GM12872 (cell line): ENCODE data around the gene SLC16A5.

Experiments
- TF ChIP-seq, protein P1 (sequence below): IDR thresholded peaks from 3 replicates; pipeline ENCODE4 v1.5.1; 2011; ENCODE audit warnings: low read depth, mild to moderate bottlenecking, low read length, moderate library complexity; ENCODE audit not compliant: insufficient read depth

Gene SLC16A5

DNA sequence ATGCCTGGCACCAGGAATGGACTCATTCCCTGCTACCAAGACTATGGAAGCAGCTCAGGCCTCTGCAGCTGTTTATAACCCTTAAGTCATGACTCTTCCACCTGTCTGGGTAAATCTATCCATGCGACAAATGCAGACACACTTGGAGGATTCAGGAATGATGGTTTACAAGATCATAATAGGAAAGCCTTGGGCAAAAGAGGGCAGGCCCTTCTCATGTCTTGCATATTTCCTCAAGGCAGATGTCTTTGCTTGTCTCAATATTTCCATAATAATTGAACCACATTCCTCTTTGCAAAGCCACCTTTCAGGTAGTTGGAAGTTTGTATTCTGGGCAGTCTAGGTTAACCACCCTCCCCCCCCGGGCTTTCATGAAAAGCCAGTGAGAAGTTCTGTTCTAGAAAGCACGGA, 67.4 kb downstream of the SLC16A5 start:
- TF ChIP-seq, protein P1, sequence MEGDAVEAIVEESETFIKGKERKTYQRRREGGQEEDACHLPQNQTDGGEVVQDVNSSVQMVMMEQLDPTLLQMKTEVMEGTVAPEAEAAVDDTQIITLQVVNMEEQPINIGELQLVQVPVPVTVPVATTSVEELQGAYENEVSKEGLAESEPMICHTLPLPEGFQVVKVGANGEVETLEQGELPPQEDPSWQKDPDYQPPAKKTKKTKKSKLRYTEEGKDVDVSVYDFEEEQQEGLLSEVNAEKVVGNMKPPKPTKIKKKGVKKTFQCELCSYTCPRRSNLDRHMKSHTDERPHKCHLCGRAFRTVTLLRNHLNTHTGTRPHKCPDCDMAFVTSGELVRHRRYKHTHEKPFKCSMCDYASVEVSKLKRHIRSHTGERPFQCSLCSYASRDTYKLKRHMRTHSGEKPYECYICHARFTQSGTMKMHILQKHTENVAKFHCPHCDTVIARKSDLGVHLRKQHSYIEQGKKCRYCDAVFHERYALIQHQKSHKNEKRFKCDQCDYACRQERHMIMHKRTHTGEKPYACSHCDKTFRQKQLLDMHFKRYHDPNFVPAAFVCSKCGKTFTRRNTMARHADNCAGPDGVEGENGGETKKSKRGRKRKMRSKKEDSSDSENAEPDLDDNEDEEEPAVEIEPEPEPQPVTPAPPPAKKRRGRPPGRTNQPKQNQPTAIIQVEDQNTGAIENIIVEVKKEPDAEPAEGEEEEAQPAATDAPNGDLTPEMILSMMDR, result no peak
